ENCODE results near the gene PAX2. TPM values are rescaled to one million over a fixed set of nuclear protein-coding genes. Genes with fewer than 3 reads are reported as not detected.

Gene PAX2
- total RNA-seq, 1 experiment from 2014 or later, result not detected

DNA sequence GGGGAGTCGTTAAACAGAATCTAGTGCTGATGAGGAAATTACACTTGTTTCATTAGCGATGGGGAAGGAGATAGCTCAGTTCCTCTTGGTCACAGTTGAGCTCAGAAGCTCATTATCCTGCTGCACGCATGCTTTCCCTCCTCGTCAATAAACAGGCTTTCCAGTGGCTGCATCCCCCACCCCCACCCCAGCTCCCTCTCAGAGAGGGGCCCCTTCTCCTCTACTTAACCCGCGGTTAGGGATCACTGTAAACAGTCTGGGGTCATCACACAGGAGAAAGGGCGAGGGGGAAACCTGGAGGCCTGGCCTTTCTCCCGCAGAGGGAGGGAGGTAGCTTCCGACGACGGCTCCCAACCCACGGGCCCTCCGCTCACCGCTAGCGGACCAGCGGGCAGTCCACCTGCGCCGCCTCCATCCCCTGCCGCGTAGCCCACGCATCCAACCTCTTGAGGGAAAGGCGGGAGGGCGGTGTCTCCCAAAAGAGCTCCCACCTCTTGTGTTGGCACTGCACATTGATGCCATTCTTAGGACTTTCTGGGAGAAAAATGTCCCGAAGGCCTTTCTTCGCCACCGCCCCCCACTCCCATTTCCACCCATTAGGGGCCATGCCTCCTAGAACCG is 80.8 kb downstream of the PAX2 start:
- H3K14ac ChIP-seq (ENCODE audit: insufficient read depth, low read length), result no peak overlapping the region
- H3K79me2 ChIP-seq (ENCODE audit: insufficient read depth, low read length), result no peaks in the 10 kb centered on the region
- no peaks in the 10 kb centered on the region for H3K9me3 ChIP-seq (ENCODE audit: control insufficient read depth, low read depth, low read length)
- H2BK12ac ChIP-seq (ENCODE audit: insufficient read length, low read depth, low read length), result no peak overlapping the region
- H3K4me1 ChIP-seq (ENCODE audit: insufficient read depth, low read length), result no peaks in the 10 kb centered on the region
- peaks cover 93% of the 10 kb centered on the region for H3K27me3 ChIP-seq (ENCODE audit: insufficient read depth, low read length)
- no peak overlapping the region for H3K27ac ChIP-seq (ENCODE audit: insufficient read length, low read depth, low read length)
- H4K5ac ChIP-seq (ENCODE audit: insufficient read length, low read depth, low read length), result no peak overlapping the region
- H4K20me1 ChIP-seq (ENCODE audit: control insufficient read depth, insufficient read depth, insufficient read length), result no peaks in the 10 kb centered on the region
- H2BK20ac ChIP-seq (ENCODE audit: low read depth, low read length, poor library complexity, severe bottlenecking), result no peak overlapping the region
- DNase-seq, result no peak
- Mint-ChIP-seq H3K36me3 (ENCODE audit: insufficient read depth in 1 of 3, low read depth in 3 of 3) (peaks cover 0 to 2% (median 0%) of the 10 kb centered on the region in 3 experiments; a peak in 2 of 7 replicates), H3K9me3 (peaks cover 0 to 4% of the 10 kb centered on the region in 2 experiments; a peak in 2 of 5 replicates), H3K4me3 (no peak overlapping the region; a peak in 1 of 5 replicates), H3K27me3 (ENCODE audit: low read depth) (peaks cover 54% of the 10 kb centered on the region), H3K4me1 (peaks cover 24 to 34% of the 10 kb centered on the region in 2 experiments), H3K27ac (no peak overlapping the region)
- H2AK5ac ChIP-seq (ENCODE audit: insufficient read length, low read length), result no peak overlapping the region
- no peak overlapping the region for H3K18ac ChIP-seq (ENCODE audit: insufficient read length, low read depth, low read length)
- no peak overlapping the region for H3K4ac ChIP-seq (ENCODE audit: low read depth, low read length)
- H3K9ac ChIP-seq (ENCODE audit: extremely low read depth, insufficient read length, low read length), result no peak overlapping the region
- no peak overlapping the region for H4K91ac ChIP-seq (ENCODE audit: insufficient read length, low read depth, low read length)
- H3K4me2 ChIP-seq (ENCODE audit: insufficient read depth, insufficient read length, low read length), result no peak overlapping the region
- H3K79me1 ChIP-seq (ENCODE audit: insufficient read depth, low read depth, low read length, poor library complexity, severe bottlenecking), result no peaks in the 10 kb centered on the region
- no peak overlapping the region for H2AFZ ChIP-seq (ENCODE audit: low read length)
- no CpG with 5 or more reads among the region's 27 CpGs for WGBS (ENCODE audit: extremely low coverage, insufficient read length, low lambda C conversion rate)
- no peak overlapping the region for H3K23ac ChIP-seq (ENCODE audit: insufficient read length, low read depth, low read length)
- H2BK120ac ChIP-seq (ENCODE audit: low read depth, low read length, poor library complexity, severe bottlenecking), result no peak overlapping the region
- no peak overlapping the region for H4K8ac ChIP-seq (replicated peaks; ENCODE audit: insufficient read length, low read depth, low read length)
- H2BK15ac ChIP-seq (ENCODE audit: low read depth, low read length), result no peak overlapping the region
- H2BK5ac ChIP-seq (ENCODE audit: insufficient read length, low read length), result no peak overlapping the region
- H3T11ph ChIP-seq (ENCODE audit: low read length), result no peak overlapping the region
- TF ChIP-seq, protein P1, sequence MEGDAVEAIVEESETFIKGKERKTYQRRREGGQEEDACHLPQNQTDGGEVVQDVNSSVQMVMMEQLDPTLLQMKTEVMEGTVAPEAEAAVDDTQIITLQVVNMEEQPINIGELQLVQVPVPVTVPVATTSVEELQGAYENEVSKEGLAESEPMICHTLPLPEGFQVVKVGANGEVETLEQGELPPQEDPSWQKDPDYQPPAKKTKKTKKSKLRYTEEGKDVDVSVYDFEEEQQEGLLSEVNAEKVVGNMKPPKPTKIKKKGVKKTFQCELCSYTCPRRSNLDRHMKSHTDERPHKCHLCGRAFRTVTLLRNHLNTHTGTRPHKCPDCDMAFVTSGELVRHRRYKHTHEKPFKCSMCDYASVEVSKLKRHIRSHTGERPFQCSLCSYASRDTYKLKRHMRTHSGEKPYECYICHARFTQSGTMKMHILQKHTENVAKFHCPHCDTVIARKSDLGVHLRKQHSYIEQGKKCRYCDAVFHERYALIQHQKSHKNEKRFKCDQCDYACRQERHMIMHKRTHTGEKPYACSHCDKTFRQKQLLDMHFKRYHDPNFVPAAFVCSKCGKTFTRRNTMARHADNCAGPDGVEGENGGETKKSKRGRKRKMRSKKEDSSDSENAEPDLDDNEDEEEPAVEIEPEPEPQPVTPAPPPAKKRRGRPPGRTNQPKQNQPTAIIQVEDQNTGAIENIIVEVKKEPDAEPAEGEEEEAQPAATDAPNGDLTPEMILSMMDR (conservative IDR thresholded peaks at IDR 0.05), result no peak
- H3K56ac ChIP-seq (ENCODE audit: insufficient read length, low read depth, low read length), result no peak overlapping the region
- H3K23me2 ChIP-seq (ENCODE audit: insufficient read length, low read depth, low read length, poor library complexity, severe bottlenecking), result peaks cover 14% of the 10 kb centered on the region
